CD14-positive monocyte (primary cell): Measurements from ENCODE around the gene MYO18A. TPM values are rescaled to one million over a fixed set of nuclear protein-coding genes. Genes with fewer than 3 reads are reported as not detected.

Experiments used
- DNase-seq, 3 donors: peaks; one replicate each; pipeline ENCODE4 v3.0.0-alpha.2; 2011 to 2022
- H2AFZ ChIP-seq: 2 replicates; pipeline ENCODE4 v1.6.0; 2012; ENCODE audit warnings: mild to moderate bottlenecking, low read depth, low read length, inconsistent platforms; ENCODE audit not compliant: insufficient read depth, poor library complexity, severe bottlenecking
- H3K27ac ChIP-seq, 2 donors: 1 replicate in 1 of 2; 2 replicates in 1 of 2; pipeline ENCODE4 v1.5.1; 2012 to 2013; ENCODE audit warnings: low read length in 2 of 2, control low read depth in 1 of 2, inconsistent platforms in 1 of 2, low read depth in 1 of 2, mild to moderate bottlenecking in 1 of 2
- H3K27me3 ChIP-seq, 2 donors: one replicate each; pipeline versions ENCODE4 v1.6.0 to v1.6.1; 2011 to 2013; ENCODE audit warnings: low read length in 2 of 2; ENCODE audit not compliant: control insufficient read depth in 2 of 2, insufficient read depth in 2 of 2
- H3K36me3 ChIP-seq, 2 donors: replicated peaks in 1 of 2; 1 replicate in 1 of 2; 2 replicates in 1 of 2; pipeline versions ENCODE4 v1.5.1 to v1.6.1; 2012 to 2013; ENCODE audit warnings: low read length in 2 of 2, control low read depth in 1 of 2, inconsistent platforms in 1 of 2, mild to moderate bottlenecking in 1 of 2; ENCODE audit not compliant: insufficient read depth in 2 of 2, control insufficient read depth in 1 of 2
- H3K4me1 ChIP-seq, 2 donors: 1 replicate in 1 of 2; 2 replicates in 1 of 2; pipeline versions ENCODE4 v1.5.1 to v1.6.1; 2012 to 2013; ENCODE audit warnings: low read length in 2 of 2, control low read depth in 1 of 2, inconsistent platforms in 1 of 2, mild to moderate bottlenecking in 1 of 2, moderate library complexity in 1 of 2; ENCODE audit not compliant: insufficient read depth in 2 of 2, control insufficient read depth in 1 of 2
- H3K4me2 ChIP-seq: replicated peaks from 2 replicates; pipeline ENCODE3; 2012; ENCODE audit warnings: low read length, moderate library complexity, mild to moderate bottlenecking; ENCODE audit not compliant: poor library complexity, severe bottlenecking; ENCODE audit errors: extremely low read depth
- H3K4me3 ChIP-seq, 3 experiments: fragments of 200-600 bp in 1 of 3; sonication (generic) in 1 of 3; replicated peaks in 1 of 3; 1 replicate in 2 of 3; 2 replicates in 1 of 3; pipeline ENCODE4 v1.5.1; 2011 to 2013; ENCODE audit warnings: low read length in 3 of 3, mild to moderate bottlenecking in 3 of 3, control low read depth in 2 of 3, low read depth in 2 of 3, inconsistent platforms in 1 of 3, moderate library complexity in 1 of 3
- H3K79me2 ChIP-seq: 2 replicates; pipeline ENCODE4 v1.6.0; 2012; ENCODE audit warnings: mild to moderate bottlenecking, control low read depth, inconsistent platforms, low read length, moderate library complexity; ENCODE audit not compliant: insufficient read depth
- H3K9ac ChIP-seq: 2 replicates; pipeline ENCODE4 v1.6.0; 2017; ENCODE audit warnings: low read length, mild to moderate bottlenecking; ENCODE audit not compliant: insufficient read depth, poor library complexity, severe bottlenecking
- H3K9me3 ChIP-seq, 2 donors: replicated peaks in 1 of 2; 1 replicate in 1 of 2; 2 replicates in 1 of 2; pipeline versions ENCODE4 v1.5.1 to v1.6.1; 2012 to 2013; ENCODE audit warnings: low read length in 2 of 2, control low read depth in 1 of 2; ENCODE audit not compliant: control insufficient read depth in 1 of 2, insufficient read depth in 1 of 2
- H4K20me1 ChIP-seq: 2 replicates; pipeline ENCODE4 v1.6.0; 2012; ENCODE audit warnings: mild to moderate bottlenecking, low read length, control low read depth, moderate library complexity; ENCODE audit not compliant: insufficient read depth
- H3K27ac Mint-ChIP-seq, 7 donors: one replicate each; pipeline ENCODE4 v1.8.0; 2020; ENCODE audit warnings: mild to moderate bottlenecking in 7 of 7, mixed read lengths in 7 of 7, moderate library complexity in 6 of 7, inconsistent platforms in 2 of 7
- H3K27me3 Mint-ChIP-seq, 3 donors: one replicate each; pipeline ENCODE4 v1.8.0; 2021 to 2022; ENCODE audit warnings: low read depth in 3 of 3, mild to moderate bottlenecking in 3 of 3, mixed read lengths in 3 of 3, moderate library complexity in 3 of 3, inconsistent platforms in 1 of 3
- H3K36me3 Mint-ChIP-seq, 2 donors: one replicate each; pipeline ENCODE4 v1.8.0; 2020; ENCODE audit warnings: mixed read lengths in 2 of 2, inconsistent platforms in 1 of 2, mild to moderate bottlenecking in 1 of 2
- H3K4me1 Mint-ChIP-seq: one replicate; pipeline ENCODE4 v1.8.0; 2020; ENCODE audit warnings: mild to moderate bottlenecking, mixed read lengths
- H3K4me3 Mint-ChIP-seq, 2 donors: one replicate each; pipeline ENCODE4 v1.8.0; 2020; ENCODE audit warnings: mild to moderate bottlenecking in 2 of 2, mixed read lengths in 2 of 2, moderate library complexity in 1 of 2
- H3K9me3 Mint-ChIP-seq, 7 donors: one replicate each; pipeline ENCODE4 v1.8.0; 2020 to 2022; ENCODE audit warnings: mixed read lengths in 7 of 7, mild to moderate bottlenecking in 6 of 7, moderate library complexity in 6 of 7, inconsistent platforms in 2 of 7
- WGBS: methylation state at CpG from one replicate; pipeline ENCODE4 v1.1.5; 2013; ENCODE audit warnings: missing lambda C conversion rate; ENCODE audit not compliant: insufficient coverage; 5-methylcytosine and 5-hydroxymethylcytosine counted together
- intact Hi-C, 2 donors: fragments of 100-400 bp; cut with micrococcal nuclease; formaldehyde crosslinking; loops; one replicate each; pipeline versions ENCODE4 v1.15.0 to v1.15.1; 2023
- polyA plus RNA-seq, 3 donors: library from polyadenylated mRNA; depleted of rRNA in 1 of 3; unstranded in 2 of 3; stranded (reverse) in 1 of 3; fragments of 300-500 nt in 2 of 3; fragments of >200 nt in 1 of 3; fragmentation: Illumina TruSeq in 2 of 3; gene quantifications; 1 replicate in 2 of 3; 2 replicates in 1 of 3; pipeline ENCODE4 v1.2.3, GENCODE V29; 2012 to 2021
- TF ChIP-seq, protein P1 (sequence below): fragments of 200-600 bp; IDR thresholded peaks from one replicate; pipeline ENCODE4 v1.8.0; 2022; ENCODE audit warnings: antibody characterized with exemption, mild to moderate bottlenecking

The MYO18A gene
- polyA plus RNA-seq, 3 donors: 6.3 to 40.2 (median 11.0) TPM

DNA sequence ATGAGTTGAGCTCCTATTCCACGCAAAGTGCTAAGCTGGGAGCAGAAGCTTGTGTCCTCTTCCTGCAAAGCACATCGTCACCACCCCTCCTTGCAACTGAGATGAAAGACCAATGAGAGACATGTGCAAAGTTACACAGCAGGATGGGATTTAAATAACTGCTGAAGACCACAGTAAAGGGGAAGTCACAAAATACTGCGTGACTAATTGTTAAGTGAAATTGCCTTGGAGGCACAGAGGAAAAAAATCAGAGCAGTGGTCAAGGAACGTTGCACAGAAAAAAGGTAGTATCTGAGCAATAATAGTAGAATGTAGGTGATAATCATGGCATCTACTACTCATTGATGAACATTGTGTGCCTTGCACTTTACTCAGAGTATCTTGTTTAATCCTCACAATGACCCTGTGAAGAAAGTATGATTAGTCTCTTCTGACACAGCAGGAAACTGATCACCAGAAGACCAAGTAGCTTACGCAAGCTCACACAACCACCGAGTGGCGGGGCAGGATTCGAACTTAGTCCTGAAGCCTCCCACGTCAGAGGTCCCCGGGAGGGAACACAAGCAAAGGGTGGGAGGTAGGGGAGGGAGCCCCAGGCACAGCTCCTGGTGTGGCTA lies 15.4 kb upstream of the MYO18A start:
- peak; percentile 85 to 92 (median 92) for DNase-seq
- Histone ChIP-seq H3K79me2 (no peaks in the 10 kb centered on the region), H3K4me3 (peak overlapping the region in 2 of 3 experiments; percentile 21 to 55), H4K20me1 (no peaks in the 10 kb centered on the region), H3K9ac (peak overlapping the region; percentile 51), H3K4me1 (peaks cover 57 to 59% of the 10 kb centered on the region in 2 donors), H2AFZ (peak overlapping the region; percentile 49), H3K27ac (peak overlapping the region; percentile 87 to 89), H3K36me3 (no peaks in the 10 kb centered on the region), H3K4me2 (peak overlapping the region; percentile 76), H3K27me3 (no peaks in the 10 kb centered on the region), H3K9me3 (no peaks in the 10 kb centered on the region)
- TF ChIP-seq, protein P1, sequence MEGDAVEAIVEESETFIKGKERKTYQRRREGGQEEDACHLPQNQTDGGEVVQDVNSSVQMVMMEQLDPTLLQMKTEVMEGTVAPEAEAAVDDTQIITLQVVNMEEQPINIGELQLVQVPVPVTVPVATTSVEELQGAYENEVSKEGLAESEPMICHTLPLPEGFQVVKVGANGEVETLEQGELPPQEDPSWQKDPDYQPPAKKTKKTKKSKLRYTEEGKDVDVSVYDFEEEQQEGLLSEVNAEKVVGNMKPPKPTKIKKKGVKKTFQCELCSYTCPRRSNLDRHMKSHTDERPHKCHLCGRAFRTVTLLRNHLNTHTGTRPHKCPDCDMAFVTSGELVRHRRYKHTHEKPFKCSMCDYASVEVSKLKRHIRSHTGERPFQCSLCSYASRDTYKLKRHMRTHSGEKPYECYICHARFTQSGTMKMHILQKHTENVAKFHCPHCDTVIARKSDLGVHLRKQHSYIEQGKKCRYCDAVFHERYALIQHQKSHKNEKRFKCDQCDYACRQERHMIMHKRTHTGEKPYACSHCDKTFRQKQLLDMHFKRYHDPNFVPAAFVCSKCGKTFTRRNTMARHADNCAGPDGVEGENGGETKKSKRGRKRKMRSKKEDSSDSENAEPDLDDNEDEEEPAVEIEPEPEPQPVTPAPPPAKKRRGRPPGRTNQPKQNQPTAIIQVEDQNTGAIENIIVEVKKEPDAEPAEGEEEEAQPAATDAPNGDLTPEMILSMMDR: no peak
- H3K9me3 Mint-ChIP-seq: no peaks in the 10 kb centered on the region
- H3K36me3 Mint-ChIP-seq: no peaks in the 10 kb centered on the region
- peaks cover 61% of the 10 kb centered on the region for H3K4me1 Mint-ChIP-seq
- intact Hi-C loops: no loop called here
- H3K27me3 Mint-ChIP-seq: peaks cover 0 to 5% (median 4%) of the 10 kb centered on the region in 3 donors
- peak overlapping the region; percentile 40 to 61 for H3K4me3 Mint-ChIP-seq
- H3K27ac Mint-ChIP-seq: peak overlapping the region; percentile 95 to 99 (median 98)
- WGBS: 0% methylated on average over 7 of the region's 10 CpGs

DNA sequence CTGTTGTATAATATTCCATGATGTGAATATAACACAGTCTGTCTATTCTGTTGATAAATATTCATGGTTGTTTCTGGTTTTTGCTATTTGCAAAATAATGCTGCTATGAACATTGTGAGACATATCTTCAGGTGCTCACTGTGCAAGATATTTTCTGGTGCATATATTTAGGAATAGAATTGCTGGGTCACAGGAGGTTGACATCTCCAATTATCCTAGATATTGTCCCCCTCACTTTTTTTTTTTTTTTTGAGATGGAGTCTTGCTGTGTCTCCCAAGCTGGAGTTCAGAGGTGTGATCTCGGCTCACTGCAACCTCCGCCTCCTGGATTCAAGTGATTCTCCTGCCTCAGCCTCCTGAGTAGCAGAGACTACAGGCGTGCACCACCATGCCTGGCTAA lies 14.5 kb upstream of the MYO18A start:
- Histone ChIP-seq H3K27me3 (no peaks in the 10 kb centered on the region), H3K36me3 (no peaks in the 10 kb centered on the region), H3K9me3 (no peaks in the 10 kb centered on the region), H3K4me3 (peak overlapping the region in 1 of 3 experiments; percentile 55), H3K27ac (peak overlapping the region; percentile 87 to 89), H4K20me1 (no peaks in the 10 kb centered on the region), H2AFZ (peak overlapping the region; percentile 49), H3K4me1 (peaks cover 48 to 50% of the 10 kb centered on the region in 2 donors), H3K9ac (no peak overlapping the region), H3K4me2 (no peak overlapping the region), H3K79me2 (no peaks in the 10 kb centered on the region)
- no peaks in the 10 kb centered on the region for H3K36me3 Mint-ChIP-seq
- 97% methylated on average over 3 of the region's 3 CpGs for WGBS
- TF ChIP-seq, protein P1: no peak
- H3K27me3 Mint-ChIP-seq: peaks cover 0 to 5% (median 3%) of the 10 kb centered on the region in 3 donors
- intact Hi-C loops: no loop called here
- peak overlapping the region in 1 of 2 donors; percentile 40 for H3K4me3 Mint-ChIP-seq
- DNase-seq: no peak
- H3K27ac Mint-ChIP-seq: peak overlapping the region; percentile 95 to 99 (median 98)
- no peaks in the 10 kb centered on the region for H3K9me3 Mint-ChIP-seq
- peaks cover 55% of the 10 kb centered on the region for H3K4me1 Mint-ChIP-seq
